ENCODE measurements around the gene ACYP2. TPM values are rescaled to one million over a fixed set of nuclear protein-coding genes. Genes with fewer than 3 reads are reported as not detected.

ACYP2 gene
- total RNA-seq, 4 donors from 2014 or later: 10.3 to 44.3 (median 21.7) TPM

- Histone ChIP-seq H3K4me1 (peaks cover 0 to 7% of the 10 kb centered on the region in 2 donors), H3K27ac (peak overlapping the region; percentile 42 to 73), H3K4me3 (no peak overlapping the region), H3K36me3 (no peaks in the 10 kb centered on the region), H3K9me3 (no peaks in the 10 kb centered on the region), H3K27me3 (no peaks in the 10 kb centered on the region)
- no peak for DNase-seq
- no peak for TF ChIP-seq POLR2A (IDR thresholded peaks at IDR 0.05)
- TF ChIP-seq, protein P1, sequence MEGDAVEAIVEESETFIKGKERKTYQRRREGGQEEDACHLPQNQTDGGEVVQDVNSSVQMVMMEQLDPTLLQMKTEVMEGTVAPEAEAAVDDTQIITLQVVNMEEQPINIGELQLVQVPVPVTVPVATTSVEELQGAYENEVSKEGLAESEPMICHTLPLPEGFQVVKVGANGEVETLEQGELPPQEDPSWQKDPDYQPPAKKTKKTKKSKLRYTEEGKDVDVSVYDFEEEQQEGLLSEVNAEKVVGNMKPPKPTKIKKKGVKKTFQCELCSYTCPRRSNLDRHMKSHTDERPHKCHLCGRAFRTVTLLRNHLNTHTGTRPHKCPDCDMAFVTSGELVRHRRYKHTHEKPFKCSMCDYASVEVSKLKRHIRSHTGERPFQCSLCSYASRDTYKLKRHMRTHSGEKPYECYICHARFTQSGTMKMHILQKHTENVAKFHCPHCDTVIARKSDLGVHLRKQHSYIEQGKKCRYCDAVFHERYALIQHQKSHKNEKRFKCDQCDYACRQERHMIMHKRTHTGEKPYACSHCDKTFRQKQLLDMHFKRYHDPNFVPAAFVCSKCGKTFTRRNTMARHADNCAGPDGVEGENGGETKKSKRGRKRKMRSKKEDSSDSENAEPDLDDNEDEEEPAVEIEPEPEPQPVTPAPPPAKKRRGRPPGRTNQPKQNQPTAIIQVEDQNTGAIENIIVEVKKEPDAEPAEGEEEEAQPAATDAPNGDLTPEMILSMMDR (IDR thresholded peaks at IDR 0.05): no peak
- intact Hi-C loops (cut with DNase I; ENCODE audit: low total_unique reads): no loop called here
Measured at GRCh38 chr2:54207666-54208195, 92.3 kb downstream of the ACYP2 start.

- H3K9me3 ChIP-seq: no peaks in the 10 kb centered on the region
- TF ChIP-seq, protein P1 (IDR thresholded peaks at IDR 0.05): no peak
- no peaks in the 10 kb centered on the region for H3K36me3 ChIP-seq
- peaks cover 0 to 7% of the 10 kb centered on the region in 2 donors for H3K4me1 ChIP-seq
- intact Hi-C loops (cut with DNase I; ENCODE audit: low total_unique reads): no loop called here
- DNase-seq: no peak
- no peaks in the 10 kb centered on the region for H3K27me3 ChIP-seq
- peak overlapping the region; percentile 42 to 73 for H3K27ac ChIP-seq
- no peak overlapping the region for H3K4me3 ChIP-seq
Measured at GRCh38 chr2:54208364-54209240, 93.2 kb downstream of the ACYP2 start.

DNA sequence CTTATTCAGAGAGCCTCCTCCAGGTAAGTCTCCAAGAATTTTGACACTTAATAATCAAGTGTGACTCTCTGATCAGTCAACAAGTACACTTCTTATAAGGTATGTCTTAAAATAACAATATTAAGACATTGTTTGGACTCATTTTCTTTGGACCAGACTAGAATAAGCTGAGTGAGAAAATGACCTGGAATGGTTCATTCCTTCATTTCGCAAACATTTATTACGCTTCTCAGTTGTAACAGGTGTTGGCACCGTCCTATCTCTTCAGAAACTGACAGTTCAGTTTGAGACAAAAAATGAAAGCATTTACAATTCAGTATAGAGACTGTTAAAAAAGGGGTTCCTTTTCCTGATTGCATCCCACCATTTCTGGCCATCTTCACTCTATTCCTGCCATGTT is 94.0 kb downstream of the ACYP2 start:
- Histone ChIP-seq H3K4me1 (peaks cover 0 to 7% of the 10 kb centered on the region in 2 donors), H3K4me3 (no peak overlapping the region), H3K36me3 (no peaks in the 10 kb centered on the region), H3K9me3 (peaks cover 0 to 3% of the 10 kb centered on the region in 2 donors), H3K27me3 (no peaks in the 10 kb centered on the region), H3K27ac (peak overlapping the region in 1 of 2 donors; percentile 73)
- intact Hi-C loops (cut with DNase I; ENCODE audit: low total_unique reads): no loop called here
- TF ChIP-seq, protein P1 (IDR thresholded peaks at IDR 0.05): no peak
- no peak for TF ChIP-seq POLR2A (IDR thresholded peaks at IDR 0.05)
- DNase-seq: no peak

- Histone ChIP-seq H3K4me3 (no peak overlapping the region), H3K27ac (no peak overlapping the region), H3K4me1 (peaks cover 0 to 7% of the 10 kb centered on the region in 2 donors), H3K9me3 (peaks cover 0 to 13% of the 10 kb centered on the region in 2 donors), H3K36me3 (no peaks in the 10 kb centered on the region), H3K27me3 (no peaks in the 10 kb centered on the region)
- DNase-seq: no peak
- intact Hi-C loops (cut with DNase I; ENCODE audit: low total_unique reads): no loop called here
- no peak for TF ChIP-seq POLR2A (IDR thresholded peaks at IDR 0.05)
- TF ChIP-seq, protein P1 (IDR thresholded peaks at IDR 0.05): no peak
Measured at GRCh38 chr2:54212456-54212855, 97.0 kb downstream of the ACYP2 start.

DNA sequence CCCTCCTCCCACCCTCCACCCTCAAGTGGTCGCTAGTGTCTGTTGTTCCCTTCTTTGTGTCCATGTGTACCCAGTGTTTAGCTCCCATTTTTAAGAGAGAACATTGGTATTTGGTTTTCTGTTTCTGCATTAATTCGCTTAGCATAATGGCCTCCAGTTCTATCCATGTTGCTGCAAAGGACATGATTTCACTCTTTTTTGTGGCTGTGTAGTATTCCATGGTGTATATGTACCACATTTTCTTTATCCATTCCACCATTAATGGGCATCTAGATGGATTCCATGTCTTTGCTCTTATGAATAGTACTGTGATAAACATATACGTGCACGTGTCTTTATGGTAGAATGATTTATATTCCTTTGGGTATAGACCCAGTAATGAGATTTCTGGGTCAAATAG is 97.7 kb downstream of the ACYP2 start:
- H3K4me3 ChIP-seq: no peak overlapping the region
- no peak for DNase-seq
- peaks cover 0 to 7% of the 10 kb centered on the region in 2 donors for H3K4me1 ChIP-seq
- H3K27ac ChIP-seq: no peak overlapping the region
- peaks cover 0 to 13% of the 10 kb centered on the region in 2 donors for H3K9me3 ChIP-seq
- intact Hi-C loops (cut with DNase I; ENCODE audit: low total_unique reads): no loop called here
- no peak for TF ChIP-seq POLR2A (IDR thresholded peaks at IDR 0.05)
- TF ChIP-seq, protein P1 (IDR thresholded peaks at IDR 0.05): no peak
- H3K27me3 ChIP-seq: no peaks in the 10 kb centered on the region
- H3K36me3 ChIP-seq: no peaks in the 10 kb centered on the region
